ENCODE measurements around the gene SAMD10. TPM values are rescaled to one million over a fixed set of nuclear protein-coding genes. Genes with fewer than 3 reads are reported as not detected.

The SAMD10 gene
- total and polyA plus RNA-seq, 2 of the 8 experiments (the other 6 are each of a cell fraction or from before 2014, with no cell fraction given), result 3.0 to 5.2 TPM

DNA sequence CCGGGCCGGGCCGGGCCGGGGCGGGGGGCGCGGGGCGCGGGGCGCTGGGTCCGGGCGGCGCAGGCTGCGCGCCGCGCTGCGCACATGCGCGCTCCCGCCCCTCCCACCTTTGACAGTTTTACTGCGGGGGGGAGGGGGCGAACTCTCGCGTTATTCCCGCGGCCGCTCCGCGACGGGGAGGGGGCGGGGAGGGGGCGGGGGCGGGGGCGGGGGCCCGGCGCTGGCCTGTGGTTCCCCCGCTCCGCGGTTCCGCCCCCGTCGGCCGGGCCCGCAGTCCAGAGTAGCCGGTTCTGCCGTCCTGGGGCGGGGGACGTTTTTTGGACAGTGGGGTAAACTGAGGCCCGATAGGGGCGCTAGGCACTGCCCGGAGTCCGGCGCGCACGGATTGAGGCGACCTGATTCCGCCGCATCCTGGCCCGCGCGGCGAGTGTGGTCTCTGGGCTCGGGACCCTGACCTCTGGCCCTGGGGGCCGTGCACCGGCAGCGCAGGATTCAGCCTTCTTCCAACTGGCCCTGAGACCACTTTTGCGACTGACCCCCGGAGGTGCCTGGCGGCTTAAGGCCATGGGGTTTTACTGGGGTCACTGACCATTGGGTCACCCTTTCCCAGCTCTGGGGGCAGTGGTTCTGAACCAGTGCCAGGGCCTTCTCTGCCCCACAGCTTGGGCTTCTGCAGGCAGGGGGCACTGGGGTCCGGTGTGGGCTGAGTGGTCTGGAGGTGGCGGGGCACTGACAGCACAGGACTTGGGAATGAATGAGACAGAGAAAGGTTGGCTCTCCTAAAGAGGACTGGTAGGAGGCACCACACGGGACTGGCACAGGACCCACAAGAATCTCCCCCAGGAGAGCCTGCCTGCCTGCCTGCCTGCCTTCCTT, 9.4 kb downstream of the SAMD10 start, which contains the start of gene ZNF512B:
Gene ZNF512B, minus strand, starts transcription at position 93 of the 876 bp plus-strand sequence. CDS start 1,980 bp downstream, outside the sequence.
- peak within 1 kb of the TSS; percentile 57; the same call in 1 of the 2 replicates for H2AFZ ChIP-seq (ENCODE audit: low read length)
- peak within 1 kb of the TSS; percentile 75 to 90 for H3K4me2 ChIP-seq (ENCODE audit: insufficient read depth in 1 of 2, low read depth in 2 of 2, low read length in 2 of 2)
- peak within 1 kb of the TSS; percentile 48 for H3K18ac ChIP-seq (ENCODE audit: extremely low read depth, low read length)
- peaks cover 7 to 25% (median 18%) of the 10 kb centered on the region in 4 experiments for H3K36me3 ChIP-seq (ENCODE audit: control insufficient read depth in 2 of 4, insufficient read depth in 4 of 4, low read length in 3 of 4)
- H2BK120ac ChIP-seq (replicated peaks; ENCODE audit: low read depth, low read length), result no peak within 1 kb of the TSS
- peak within 1 kb of the TSS; percentile 71 for H4K8ac ChIP-seq (ENCODE audit: extremely low read depth, insufficient read depth, low read length)
- no peak within 1 kb of the TSS for H3K14ac ChIP-seq (ENCODE audit: insufficient read length)
- H3K9ac ChIP-seq (replicated peaks in 1 of 4; ENCODE audit: extremely low read depth in 1 of 4, low read depth in 3 of 4, low read length in 3 of 4), result peak within 1 kb of the TSS in 3 of 4 experiments; percentile 60 to 87 (median 65); a peak in 5 of 7 replicates
- peak within 1 kb of the TSS; percentile 55 for H4K5ac ChIP-seq (ENCODE audit: insufficient read length, low read depth, low read length)
- H3K23me2 ChIP-seq (ENCODE audit: low read depth, low read length), result peaks cover 12% of the 10 kb centered on the region; the same call in 1 of the 2 replicates
- no peak within 1 kb of the TSS for H3K4ac ChIP-seq (replicated peaks; ENCODE audit: insufficient read length, low read depth, low read length)
- peaks cover 27 to 29% of the 10 kb centered on the region in 2 experiments for H3K9me3 ChIP-seq (ENCODE audit: insufficient read depth in 2 of 2, low read depth in 1 of 2, low read length in 1 of 2)
- no peak for FAIRE-seq
- H2BK20ac ChIP-seq (ENCODE audit: low read length), result no peak within 1 kb of the TSS
- peaks cover 2 to 8% of the 10 kb centered on the region in 2 experiments for H4K20me1 ChIP-seq (replicated peaks in 1 of 2; ENCODE audit: control insufficient read depth in 1 of 2, insufficient read depth in 2 of 2, low read length in 2 of 2)
- peaks cover 4% of the 10 kb centered on the region for H3K79me1 ChIP-seq (ENCODE audit: low read depth, low read length)
- H3K79me2 ChIP-seq (ENCODE audit: control insufficient read depth in 1 of 2, insufficient read depth in 2 of 2, low read length in 2 of 2), result no peaks in the 10 kb centered on the region; a peak in 1 of 4 replicates
- peak within 1 kb of the TSS; percentile 84 for H2BK12ac ChIP-seq (ENCODE audit: low read depth, low read length)
- H2BK5ac ChIP-seq (ENCODE audit: low read depth, low read length), result no peak within 1 kb of the TSS
- H2BK15ac ChIP-seq (ENCODE audit: low read length), result no peak within 1 kb of the TSS
- WGBS, 2 experiments (ENCODE audit: extremely low coverage in 1 of 2, insufficient coverage in 1 of 2, insufficient read length in 1 of 2, insufficient replicate concordance in 2 of 2, low coverage in 1 of 2, low lambda C conversion rate in 2 of 2, missing lambda C conversion rate in 1 of 2), result 7% methylated on average over 33 of the region's 73 CpGs; no CpG with 5 or more reads in 1 of the 2 experiments
- H2AK5ac ChIP-seq (ENCODE audit: low read depth, low read length), result peak within 1 kb of the TSS; percentile 90
- no peak within 1 kb of the TSS; the same call in 1 of the 2 replicates for H3K27ac ChIP-seq (ENCODE audit: low read depth, low read length)
- no peak within 1 kb of the TSS for H3K23ac ChIP-seq (ENCODE audit: insufficient read length)
- H4K91ac ChIP-seq (replicated peaks; ENCODE audit: insufficient read length, low read length), result peak within 1 kb of the TSS; percentile 66
- ChIA-PET POLR2A (ENCODE audit: partially characterized antibody) (no interaction called here), CTCF (ENCODE audit: partially characterized antibody) (no interaction called here)
- H3K27me3 ChIP-seq (replicated peaks in 1 of 4; ENCODE audit: control insufficient read depth in 3 of 4, extremely low read depth in 1 of 4, insufficient read depth in 3 of 4, low read length in 3 of 4), result peaks cover 0 to 6% (median 2%) of the 10 kb centered on the region in 4 experiments; a peak in 2 of 7 replicates
- H3K4me3 ChIP-seq (ENCODE audit: extremely low read depth in 1 of 4, insufficient read depth in 2 of 4, low read depth in 3 of 4, low read length in 4 of 4), result peak within 1 kb of the TSS; percentile 57 to 73 (median 60)
- DNase-seq (ENCODE audit: low read depth in 1 of 2, low spot score in 2 of 2), result peak in 1 of 2 experiments; percentile 82
- H3K4me1 ChIP-seq (replicated peaks in 1 of 4; ENCODE audit: control insufficient read depth in 3 of 4, insufficient read depth in 4 of 4, low read length in 3 of 4), result peaks cover 0 to 13% (median 7%) of the 10 kb centered on the region in 4 experiments; a peak in 6 of 7 replicates
- H3K56ac ChIP-seq (replicated peaks; ENCODE audit: insufficient read length, low read depth, low read length), result no peak within 1 kb of the TSS
- peak; percentile 87 for TF ChIP-seq CHD2 (IDR thresholded peaks at IDR 0.05; ENCODE audit: low read length)
- TF ChIP-seq, protein P1, sequence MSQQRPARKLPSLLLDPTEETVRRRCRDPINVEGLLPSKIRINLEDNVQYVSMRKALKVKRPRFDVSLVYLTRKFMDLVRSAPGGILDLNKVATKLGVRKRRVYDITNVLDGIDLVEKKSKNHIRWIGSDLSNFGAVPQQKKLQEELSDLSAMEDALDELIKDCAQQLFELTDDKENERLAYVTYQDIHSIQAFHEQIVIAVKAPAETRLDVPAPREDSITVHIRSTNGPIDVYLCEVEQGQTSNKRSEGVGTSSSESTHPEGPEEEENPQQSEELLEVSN (IDR thresholded peaks at IDR 0.05), result no peak
- TF ChIP-seq KDM4A (IDR thresholded peaks at IDR 0.05; ENCODE audit: low read depth, low read length, severe bottlenecking), result peak; percentile 39
- TF ChIP-seq, protein P2, sequence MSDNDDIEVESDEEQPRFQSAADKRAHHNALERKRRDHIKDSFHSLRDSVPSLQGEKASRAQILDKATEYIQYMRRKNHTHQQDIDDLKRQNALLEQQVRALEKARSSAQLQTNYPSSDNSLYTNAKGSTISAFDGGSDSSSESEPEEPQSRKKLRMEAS (IDR thresholded peaks at IDR 0.05), result peak; percentile 61; the same call in 1 of the 2 replicates
- peak; percentile 60; the same call in 1 of the 2 replicates for TF ChIP-seq BRCA1 (IDR thresholded peaks at IDR 0.05; ENCODE audit: low read depth, low read length)
- TF ChIP-seq GABPA (IDR thresholded peaks at IDR 0.05; ENCODE audit: borderline replicate concordance, insufficient read depth, low read length), result no peak
- no peak for TF ChIP-seq CEBPB (IDR thresholded peaks at IDR 0.05; ENCODE audit: low read depth, low read length)
- TF ChIP-seq YY1 (IDR thresholded peaks at IDR 0.05; ENCODE audit: low read depth, low read length), result no peak
- no peak for TF ChIP-seq EP300 (IDR thresholded peaks at IDR 0.05; ENCODE audit: borderline replicate concordance in 1 of 2, low read depth in 2 of 2, low read length in 2 of 2)
- TF ChIP-seq TBP (IDR thresholded peaks at IDR 0.05; ENCODE audit: low read depth, low read length), result no peak

Measured in H1 (cell line).